NCI-H2081 (cell line): Measurements from ENCODE around the gene MARK1.

ENCODE experiments used
- DNase-seq, 2 experiments: peaks; one replicate each; lab custom pipeline; 2025; lab: John Stamatoyannopoulos, UW

The MARK1 gene

DNA sequence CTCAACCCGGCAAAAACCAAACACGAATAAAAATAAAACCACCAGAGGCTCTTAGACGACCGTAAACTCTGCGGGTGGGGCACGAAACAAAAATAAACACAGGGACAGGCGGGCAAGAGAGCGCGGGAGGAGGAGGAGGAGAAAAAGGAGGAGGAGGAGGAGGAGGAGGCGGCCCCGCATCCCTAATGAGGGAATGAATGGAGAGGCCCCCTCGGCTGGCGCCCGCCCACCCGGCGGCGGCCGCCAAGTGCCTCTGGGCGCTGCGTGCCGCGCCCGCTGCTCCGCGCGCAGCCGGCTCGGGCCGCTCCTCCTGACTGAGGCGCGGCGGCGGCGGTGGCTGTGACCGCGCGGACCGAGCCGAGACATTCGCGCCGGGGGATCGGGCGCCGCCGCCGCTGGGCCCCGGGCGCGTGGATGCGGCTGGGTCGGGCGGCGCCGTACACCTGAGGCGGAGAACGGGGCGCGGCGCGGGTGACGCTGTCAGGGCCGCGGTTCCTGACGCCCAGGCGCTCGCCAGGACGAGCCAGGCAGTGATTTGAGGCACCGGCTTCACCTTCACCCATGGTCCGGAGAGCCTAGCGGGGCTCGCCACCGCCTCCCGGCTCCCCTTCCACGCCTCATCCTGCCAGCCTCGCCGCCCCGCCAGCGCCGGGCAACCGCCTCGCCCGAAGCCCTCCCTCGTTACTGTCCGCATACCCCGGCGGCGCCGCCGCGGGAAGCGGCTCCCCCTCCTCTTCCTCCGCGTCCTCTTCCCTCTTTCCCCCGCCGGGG is at the start of gene MARK1:
Gene MARK1, plus strand, starts transcription at position 229 of the 771 bp plus-strand sequence. CDS start 687 bp downstream, outside the sequence.
- DNase-seq, result peak; percentile 75 to 83

- no peak for DNase-seq
Measured at GRCh38 chr1:220483700-220484099, 44.2 kb upstream of the MARK1 start.

DNA sequence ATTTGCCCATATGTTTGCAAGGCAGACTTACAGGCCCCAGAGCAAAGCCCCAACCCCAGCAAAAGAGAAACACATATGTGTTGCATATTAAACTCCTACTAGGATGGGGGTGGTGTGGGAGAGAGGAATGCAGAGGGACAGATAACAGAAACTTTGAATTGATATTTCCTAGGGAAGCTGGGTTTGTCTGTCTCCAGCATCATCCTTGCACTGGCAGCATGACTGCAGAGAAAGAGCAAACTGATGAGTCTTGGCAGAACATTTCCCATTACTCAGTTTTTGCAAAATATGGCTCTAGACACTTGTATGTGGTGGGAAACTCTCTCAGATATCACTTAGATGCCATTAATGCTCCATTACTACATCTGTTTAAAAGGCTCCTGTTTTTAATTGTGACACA is 43.8 kb upstream of the MARK1 start:
- no peak for DNase-seq

DNA sequence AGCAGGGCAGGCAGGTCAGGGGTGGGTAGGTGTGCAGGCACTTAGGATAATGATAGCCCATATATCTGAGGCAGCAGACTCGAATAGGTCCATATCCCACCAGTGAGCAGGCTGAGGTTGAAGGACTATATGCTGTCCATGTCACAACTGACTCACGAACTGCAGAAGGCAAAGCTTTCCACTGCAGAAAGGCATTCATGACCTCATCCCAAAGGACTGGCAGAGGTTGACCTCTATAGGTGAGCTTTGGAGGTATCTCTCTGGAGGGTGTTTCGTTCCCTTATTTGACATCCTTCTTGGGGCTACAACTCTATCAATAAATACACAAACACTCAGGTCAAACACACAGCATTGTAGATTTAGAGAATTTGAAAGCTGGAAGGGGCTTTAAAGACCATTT is 42.8 kb upstream of the MARK1 start:
- DNase-seq, result no peak

DNA sequence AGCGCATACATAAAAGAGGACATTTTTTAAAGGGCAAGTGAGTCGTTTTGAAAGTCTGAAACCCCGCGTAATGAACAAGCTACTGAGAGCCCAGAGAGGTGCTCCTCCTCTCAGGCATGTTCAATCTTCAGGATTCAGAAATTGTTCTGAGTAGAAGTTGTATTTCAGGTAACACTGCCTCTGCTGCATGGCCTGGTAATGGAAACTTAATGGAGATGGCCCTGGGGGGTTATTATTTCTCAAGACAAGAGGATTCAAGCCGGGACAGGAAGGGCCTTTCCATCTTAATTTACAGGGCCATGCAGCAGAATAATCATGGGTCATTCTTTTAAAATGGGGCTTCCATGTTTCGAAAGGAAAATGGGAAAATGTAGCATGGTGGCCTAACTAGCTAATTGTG is 42.1 kb upstream of the MARK1 start:
- no peak for DNase-seq

GRCh38 chr1:220487297-220487820 is 40.6 kb upstream of the MARK1 start:
- peak; percentile 64 to 80 for DNase-seq

- DNase-seq, result no peak
Measured at GRCh38 chr1:220491891-220492290, 36.0 kb upstream of the MARK1 start.

DNA sequence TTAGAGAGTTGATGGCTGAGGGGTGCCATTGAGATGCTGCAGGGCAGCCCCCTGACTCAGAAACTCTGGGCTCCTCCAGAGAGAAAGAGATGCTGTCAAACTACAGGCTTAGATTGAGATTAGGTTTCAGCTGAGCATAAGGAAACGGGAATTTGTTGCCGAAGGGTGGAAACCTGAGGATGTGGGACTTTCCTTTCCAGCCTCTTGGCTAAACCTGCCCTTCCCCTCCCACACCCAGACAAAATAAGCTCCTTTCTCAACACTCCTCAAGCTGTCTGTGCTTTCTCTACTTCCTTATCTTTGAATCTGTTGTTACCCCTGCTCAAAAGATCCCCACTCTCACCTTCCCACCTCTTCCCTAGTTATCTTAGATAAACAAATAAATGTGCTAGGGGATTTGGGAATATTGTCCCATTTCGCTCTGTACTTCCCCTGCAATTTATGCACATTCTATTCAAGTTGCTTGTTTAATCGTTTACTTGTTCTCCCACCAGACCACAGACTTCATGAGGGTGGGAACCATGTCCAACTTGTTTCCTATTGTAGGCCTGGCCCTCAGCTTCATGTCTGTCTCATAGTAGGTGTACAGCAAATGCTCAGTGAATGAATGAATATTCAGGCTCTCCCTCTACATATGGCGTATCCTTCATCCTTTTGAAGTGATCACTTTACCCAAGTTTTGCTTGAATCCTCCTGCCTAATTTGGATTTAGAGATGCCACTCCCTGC is 30.6 kb upstream of the MARK1 start:
- no peak for DNase-seq

DNA sequence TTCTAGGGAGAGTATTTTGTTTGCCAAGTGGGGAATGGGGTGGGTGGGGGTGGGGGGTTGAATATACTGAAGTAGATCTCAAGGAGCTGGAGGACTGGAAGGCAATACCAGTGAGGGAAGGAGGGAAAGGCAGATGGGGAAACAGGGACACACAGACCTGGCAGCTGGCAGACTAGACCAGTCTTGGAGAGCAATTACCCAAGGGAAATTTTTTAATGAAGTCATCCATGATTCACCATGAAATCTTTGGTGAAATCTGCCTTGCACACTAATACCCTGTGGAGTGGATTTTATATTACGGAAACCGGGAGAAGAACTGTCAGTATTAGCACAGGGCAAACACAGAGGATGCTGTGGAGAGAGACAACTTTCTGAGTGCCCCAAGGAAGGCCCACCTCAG is 29.7 kb upstream of the MARK1 start:
- DNase-seq, result no peak

DNA sequence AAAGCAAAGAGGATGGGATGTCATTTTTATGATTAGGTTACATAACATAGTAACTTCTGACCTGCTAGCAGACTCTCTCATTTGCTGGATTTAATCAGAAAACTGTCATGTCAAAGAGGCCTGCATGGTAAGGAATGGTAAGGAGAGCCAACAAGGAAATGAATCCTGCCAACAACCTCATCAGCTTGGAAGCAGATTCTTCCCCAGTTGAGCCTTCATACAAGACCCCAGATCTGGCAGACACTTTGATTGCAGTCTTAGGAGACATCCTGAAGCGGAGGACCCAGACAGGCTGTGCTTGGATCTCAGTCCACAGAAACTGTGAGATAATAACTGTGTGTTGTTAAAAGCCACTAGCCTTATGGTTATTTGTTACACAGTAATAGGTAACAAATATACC is 27.6 kb upstream of the MARK1 start:
- no peak for DNase-seq

GRCh38 chr1:220504329-220504728 is 23.6 kb upstream of the MARK1 start:
- no peak for DNase-seq

GRCh38 chr1:220507085-220507484 is 20.9 kb upstream of the MARK1 start:
- DNase-seq, result no peak

DNA sequence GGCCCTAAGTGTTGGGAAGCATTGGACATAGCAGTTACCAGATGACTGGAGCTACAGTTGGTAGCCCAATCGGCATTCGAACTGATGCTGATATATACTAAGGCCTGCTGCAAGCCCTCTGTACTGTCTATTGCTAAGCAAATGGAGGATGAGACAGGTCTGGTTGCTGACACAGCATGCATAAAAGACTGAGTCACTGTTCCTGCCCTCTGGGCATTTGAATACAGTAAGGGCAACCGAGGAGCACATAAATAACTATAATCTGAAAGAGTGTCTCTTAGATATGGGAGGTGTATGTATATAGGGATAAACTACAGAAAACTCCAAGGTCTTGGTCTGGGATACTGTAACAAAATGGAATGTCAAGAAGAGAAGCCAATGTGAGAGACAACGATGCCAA is 16.8 kb upstream of the MARK1 start:
- DNase-seq, result no peak

DNA sequence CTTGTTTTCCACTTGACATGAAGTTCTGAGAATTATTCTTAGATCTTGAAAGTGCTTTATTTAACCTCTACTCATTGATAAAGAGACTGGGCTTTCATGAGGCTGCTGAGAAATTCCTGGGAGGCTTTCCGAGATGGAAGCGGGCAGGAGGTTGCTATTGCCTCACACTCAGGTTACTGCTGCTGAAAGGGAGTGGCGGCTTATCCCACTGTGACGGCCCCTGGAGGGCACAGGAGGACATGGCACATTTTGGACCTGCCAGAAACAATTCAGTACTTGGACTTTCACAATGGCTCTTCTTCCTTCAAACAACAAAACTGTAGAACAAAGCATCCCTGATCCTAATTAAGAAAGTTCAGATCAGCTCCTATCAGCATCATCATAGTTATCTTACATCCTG is 16.2 kb upstream of the MARK1 start:
- no peak for DNase-seq

GRCh38 chr1:220513834-220514233 is 14.1 kb upstream of the MARK1 start:
- no peak for DNase-seq

DNA sequence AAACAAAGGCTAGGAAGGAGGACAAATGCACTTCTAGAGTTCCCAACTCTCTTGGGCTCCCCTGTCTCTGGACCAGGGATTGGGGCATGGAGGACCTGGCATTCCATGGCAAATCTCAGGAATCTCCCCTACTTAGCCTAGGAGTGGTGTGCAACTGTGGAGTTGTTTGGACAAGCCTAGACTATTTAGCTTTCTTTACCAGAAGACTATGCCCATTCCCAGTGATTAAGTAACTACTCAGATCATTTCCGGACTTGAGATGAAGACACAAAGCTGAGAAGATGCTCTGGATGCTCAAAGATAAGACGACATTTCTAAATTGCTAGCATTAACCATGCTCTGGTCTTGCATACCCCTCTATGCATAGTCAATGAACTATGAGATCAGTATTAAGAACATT is 13.7 kb upstream of the MARK1 start:
- DNase-seq, result no peak

GRCh38 chr1:220516014-220516721 is 11.8 kb upstream of the MARK1 start:
- no peak for DNase-seq

- no peak for DNase-seq
Measured at GRCh38 chr1:220516722-220517042, 11.3 kb upstream of the MARK1 start.

GRCh38 chr1:220521778-220522177 is 6.2 kb upstream of the MARK1 start:
- peak; percentile 10 to 72 for DNase-seq

- DNase-seq, result no peak
Measured at GRCh38 chr1:220526294-220526693, 1.6 kb upstream of the MARK1 start.

GRCh38 chr1:220527279-220527907 is 543 bp upstream of the MARK1 start:
- DNase-seq, result no peak
